HepG2 (cell line): Measurements from ENCODE around the gene EPX. TPM values are rescaled to one million over a fixed set of nuclear protein-coding genes. Genes with fewer than 3 reads are reported as not detected.

Experiments
- EHMT2 ChIP-seq: fragments of 200-600 bp; sonication (generic); IDR thresholded peaks from 2 replicates; pipeline ENCODE4 v1.7.0; 2017; ENCODE audit warnings: antibody characterized with exemption, low read depth, low read length, borderline replicate concordance
- EP300 ChIP-seq, 3 experiments: sonication (generic) in 1 of 3; formaldehyde crosslinking in 1 of 3; IDR thresholded peaks; 2 replicates each; pipeline versions ENCODE4 v1.5.1 to v1.6.1; 2011 to 2020; ENCODE audit warnings: low read depth in 2 of 3, low read length in 2 of 3, borderline replicate concordance in 1 of 3, improper control_type of control experiment in 1 of 3, mild to moderate bottlenecking in 1 of 3, missing genetic modification reagents in 1 of 3, moderate library complexity in 1 of 3
- GFI1 ChIP-seq: sonication (generic); formaldehyde crosslinking; IDR thresholded peaks from 2 replicates; pipeline ENCODE4 v1.5.0; 2020; ENCODE audit warnings: missing genetic modification reagents, mild to moderate bottlenecking, borderline replicate concordance
- HOXA5 ChIP-seq: sonication (generic); formaldehyde crosslinking; IDR thresholded peaks from 2 replicates; pipeline ENCODE4 v1.4.0; 2020; ENCODE audit warnings: missing genetic modification reagents
- MED8 ChIP-seq: sonication (generic); formaldehyde crosslinking; IDR thresholded peaks from 2 replicates; pipeline ENCODE4 v1.8.1; 2023; ENCODE audit warnings: mild to moderate bottlenecking, missing genetic modification reagents; ENCODE audit not compliant: insufficient replicate concordance
- MXD1 ChIP-seq: sonication (generic); formaldehyde crosslinking; IDR thresholded peaks from 2 replicates; pipeline ENCODE4 v1.4.0; 2020; ENCODE audit warnings: mild to moderate bottlenecking, missing genetic modification reagents
- PITX1 ChIP-seq: sonication (generic); formaldehyde crosslinking; IDR thresholded peaks from 2 replicates; pipeline ENCODE4 v1.5.1; 2020; ENCODE audit warnings: mild to moderate bottlenecking, missing genetic modification reagents
- RBAK ChIP-seq: sonication (generic); formaldehyde crosslinking; IDR thresholded peaks from 2 replicates; pipeline ENCODE4 v1.5.1; 2020; ENCODE audit warnings: mild to moderate bottlenecking, missing genetic modification reagents
- SKI ChIP-seq: fragments of 450-650 bp; IDR thresholded peaks from one replicate; pipeline ENCODE4 v1.6.1; 2018; ENCODE audit warnings: mild to moderate bottlenecking; ENCODE audit not compliant: partially characterized antibody
- ZEB1 ChIP-seq: IDR thresholded peaks from 2 replicates; pipeline ENCODE4 v1.6.1; 2012; ENCODE audit warnings: mild to moderate bottlenecking, low read depth, inconsistent platforms; ENCODE audit not compliant: insufficient replicate concordance
- ZNF264 ChIP-seq: sonication (generic); formaldehyde crosslinking; IDR thresholded peaks from 2 replicates; pipeline ENCODE4 v1.4.0; 2020; ENCODE audit warnings: missing genetic modification reagents
- ZNF30 ChIP-seq: sonication (generic); formaldehyde crosslinking; IDR thresholded peaks from 2 replicates; pipeline ENCODE4 v1.5.0; 2020; ENCODE audit warnings: mild to moderate bottlenecking, missing genetic modification reagents
- ZNF354B ChIP-seq: sonication (generic); formaldehyde crosslinking; IDR thresholded peaks from 2 replicates; pipeline ENCODE4 v1.8.0; 2022; ENCODE audit warnings: mild to moderate bottlenecking, missing genetic modification reagents
- ZNF44 ChIP-seq: sonication (generic); formaldehyde crosslinking; IDR thresholded peaks from 2 replicates; pipeline ENCODE4 v1.5.1; 2020; ENCODE audit warnings: mild to moderate bottlenecking, missing genetic modification reagents
- ZNF788 ChIP-seq: sonication (generic); formaldehyde crosslinking; IDR thresholded peaks from 2 replicates; pipeline ENCODE4 v1.5.0; 2020; ENCODE audit warnings: mild to moderate bottlenecking, missing genetic modification reagents, borderline replicate concordance
- ZNF878 ChIP-seq: sonication (generic); formaldehyde crosslinking; IDR thresholded peaks from 2 replicates; pipeline ENCODE4 v1.8.1; 2023; ENCODE audit warnings: mild to moderate bottlenecking, missing genetic modification reagents, moderate library complexity
- ZSCAN22 ChIP-seq: sonication (generic); formaldehyde crosslinking; IDR thresholded peaks from 2 replicates; pipeline ENCODE4 v1.4.0; 2020; ENCODE audit warnings: mild to moderate bottlenecking, missing genetic modification reagents
- ZZZ3 ChIP-seq: sonication (generic); formaldehyde crosslinking; IDR thresholded peaks from 2 replicates; pipeline ENCODE4 v1.4.0; 2020; ENCODE audit warnings: missing genetic modification reagents, mild to moderate bottlenecking, borderline replicate concordance
- polyA plus RNA-seq, 8 experiments: library from polyadenylated mRNA; depleted of rRNA in 3 of 8; stranded (reverse) in 7 of 8; unstranded in 1 of 8; fragments of >200 nt; fragmentation: Illumina TruSeq in 4 of 8; extraction: Trizol in 4 of 8; gene quantifications; 2 replicates each; pipeline versions ENCODE4 v1.2.1 to v1.2.3, GENCODE V29; 2011 to 2016; ENCODE audit warnings: low read depth in 4 of 8, missing spikeins in 1 of 8, mixed read lengths in 1 of 8; ENCODE audit not compliant: insufficient read depth in 1 of 8
- total RNA-seq, 5 experiments: library from RNA; depleted of rRNA; stranded (reverse); fragments of >200 nt; fragmentation: Illumina TruSeq; extraction: Trizol; gene quantifications; 2 replicates each; pipeline ENCODE4 v1.2.3, GENCODE V29; 2016; ENCODE audit warnings: low read depth in 1 of 5
- TF ChIP-seq, protein P1 (sequence below): sonication (generic); formaldehyde crosslinking; IDR thresholded peaks from 2 replicates; pipeline ENCODE4; 2020; ENCODE audit warnings: missing genetic modification reagents, mild to moderate bottlenecking, borderline replicate concordance
- TF ChIP-seq, protein P2 (sequence below): sonication (generic); formaldehyde crosslinking; IDR thresholded peaks from 2 replicates; pipeline ENCODE4 v1.4.0; 2020; ENCODE audit warnings: missing genetic modification reagents

The EPX gene
- total and polyA plus RNA-seq, 2 of the 13 experiments (the other 11 are each of a cell fraction or from before 2014, with no cell fraction given), result not detected

GRCh38 chr17:58249270-58250133 is 57.0 kb downstream of the EPX start (continued):
- TF ChIP-seq MED8 (CRISPR knock-in tag), result peak; percentile 66
- TF ChIP-seq ZNF264 (CRISPR knock-in tag), result 0 out of 2 replicates have a peak, but pooled peaks have one; percentile 41
- TF ChIP-seq EP300 (IDR thresholded peaks at IDR 0.05; ENCODE audit: low read depth in 2 of 2, low read length in 2 of 2), result no peak
- peak; percentile 32; the same call in 1 of the 2 replicates for TF ChIP-seq EP300 (CRISPR knock-in tag; IDR thresholded peaks at IDR 0.05; ENCODE audit: borderline replicate concordance)
- TF ChIP-seq RBAK, result 0 out of 2 replicates have a peak, but pooled peaks have one; percentile 55
- TF ChIP-seq ZSCAN22 (CRISPR knock-in tag), result no peak; the same call in 1 of the 2 replicates
- 0 out of 2 replicates have a peak, but pooled peaks have one; percentile 72 for TF ChIP-seq ZNF44 (CRISPR knock-in tag)
- TF ChIP-seq, protein P1, sequence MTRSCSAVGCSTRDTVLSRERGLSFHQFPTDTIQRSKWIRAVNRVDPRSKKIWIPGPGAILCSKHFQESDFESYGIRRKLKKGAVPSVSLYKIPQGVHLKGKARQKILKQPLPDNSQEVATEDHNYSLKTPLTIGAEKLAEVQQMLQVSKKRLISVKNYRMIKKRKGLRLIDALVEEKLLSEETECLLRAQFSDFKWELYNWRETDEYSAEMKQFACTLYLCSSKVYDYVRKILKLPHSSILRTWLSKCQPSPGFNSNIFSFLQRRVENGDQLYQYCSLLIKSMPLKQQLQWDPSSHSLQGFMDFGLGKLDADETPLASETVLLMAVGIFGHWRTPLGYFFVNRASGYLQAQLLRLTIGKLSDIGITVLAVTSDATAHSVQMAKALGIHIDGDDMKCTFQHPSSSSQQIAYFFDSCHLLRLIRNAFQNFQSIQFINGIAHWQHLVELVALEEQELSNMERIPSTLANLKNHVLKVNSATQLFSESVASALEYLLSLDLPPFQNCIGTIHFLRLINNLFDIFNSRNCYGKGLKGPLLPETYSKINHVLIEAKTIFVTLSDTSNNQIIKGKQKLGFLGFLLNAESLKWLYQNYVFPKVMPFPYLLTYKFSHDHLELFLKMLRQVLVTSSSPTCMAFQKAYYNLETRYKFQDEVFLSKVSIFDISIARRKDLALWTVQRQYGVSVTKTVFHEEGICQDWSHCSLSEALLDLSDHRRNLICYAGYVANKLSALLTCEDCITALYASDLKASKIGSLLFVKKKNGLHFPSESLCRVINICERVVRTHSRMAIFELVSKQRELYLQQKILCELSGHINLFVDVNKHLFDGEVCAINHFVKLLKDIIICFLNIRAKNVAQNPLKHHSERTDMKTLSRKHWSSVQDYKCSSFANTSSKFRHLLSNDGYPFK (CRISPR knock-in tag), result no peak; the same call in 1 of the 2 replicates
- no peak for TF ChIP-seq ZEB1
- peak; percentile 83 for TF ChIP-seq ZNF878 (CRISPR knock-in tag)
- TF ChIP-seq ZNF354B, result peak; percentile 72; the same call in 1 of the 2 replicates
- no peak for TF ChIP-seq EHMT2
- TF ChIP-seq ZZZ3, result no peak
- peak; percentile 56 for TF ChIP-seq PITX1 (CRISPR knock-in tag)
- no peak for TF ChIP-seq SKI
- no peak for TF ChIP-seq ZNF30 (CRISPR knock-in tag)
- TF ChIP-seq ZNF788 (CRISPR knock-in tag), result peak; percentile 84
- TF ChIP-seq GFI1 (CRISPR knock-in tag), result peak; percentile 68; the same call in 1 of the 2 replicates
- TF ChIP-seq, protein P2, sequence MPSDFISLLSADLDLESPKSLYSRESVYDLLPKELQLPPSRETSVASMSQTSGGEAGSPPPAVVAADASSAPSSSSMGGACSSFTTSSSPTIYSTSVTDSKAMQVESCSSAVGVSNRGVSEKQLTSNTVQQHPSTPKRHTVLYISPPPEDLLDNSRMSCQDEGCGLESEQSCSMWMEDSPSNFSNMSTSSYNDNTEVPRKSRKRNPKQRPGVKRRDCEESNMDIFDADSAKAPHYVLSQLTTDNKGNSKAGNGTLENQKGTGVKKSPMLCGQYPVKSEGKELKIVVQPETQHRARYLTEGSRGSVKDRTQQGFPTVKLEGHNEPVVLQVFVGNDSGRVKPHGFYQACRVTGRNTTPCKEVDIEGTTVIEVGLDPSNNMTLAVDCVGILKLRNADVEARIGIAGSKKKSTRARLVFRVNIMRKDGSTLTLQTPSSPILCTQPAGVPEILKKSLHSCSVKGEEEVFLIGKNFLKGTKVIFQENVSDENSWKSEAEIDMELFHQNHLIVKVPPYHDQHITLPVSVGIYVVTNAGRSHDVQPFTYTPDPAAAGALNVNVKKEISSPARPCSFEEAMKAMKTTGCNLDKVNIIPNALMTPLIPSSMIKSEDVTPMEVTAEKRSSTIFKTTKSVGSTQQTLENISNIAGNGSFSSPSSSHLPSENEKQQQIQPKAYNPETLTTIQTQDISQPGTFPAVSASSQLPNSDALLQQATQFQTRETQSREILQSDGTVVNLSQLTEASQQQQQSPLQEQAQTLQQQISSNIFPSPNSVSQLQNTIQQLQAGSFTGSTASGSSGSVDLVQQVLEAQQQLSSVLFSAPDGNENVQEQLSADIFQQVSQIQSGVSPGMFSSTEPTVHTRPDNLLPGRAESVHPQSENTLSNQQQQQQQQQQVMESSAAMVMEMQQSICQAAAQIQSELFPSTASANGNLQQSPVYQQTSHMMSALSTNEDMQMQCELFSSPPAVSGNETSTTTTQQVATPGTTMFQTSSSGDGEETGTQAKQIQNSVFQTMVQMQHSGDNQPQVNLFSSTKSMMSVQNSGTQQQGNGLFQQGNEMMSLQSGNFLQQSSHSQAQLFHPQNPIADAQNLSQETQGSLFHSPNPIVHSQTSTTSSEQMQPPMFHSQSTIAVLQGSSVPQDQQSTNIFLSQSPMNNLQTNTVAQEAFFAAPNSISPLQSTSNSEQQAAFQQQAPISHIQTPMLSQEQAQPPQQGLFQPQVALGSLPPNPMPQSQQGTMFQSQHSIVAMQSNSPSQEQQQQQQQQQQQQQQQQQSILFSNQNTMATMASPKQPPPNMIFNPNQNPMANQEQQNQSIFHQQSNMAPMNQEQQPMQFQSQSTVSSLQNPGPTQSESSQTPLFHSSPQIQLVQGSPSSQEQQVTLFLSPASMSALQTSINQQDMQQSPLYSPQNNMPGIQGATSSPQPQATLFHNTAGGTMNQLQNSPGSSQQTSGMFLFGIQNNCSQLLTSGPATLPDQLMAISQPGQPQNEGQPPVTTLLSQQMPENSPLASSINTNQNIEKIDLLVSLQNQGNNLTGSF (CRISPR knock-in tag), result peak; percentile 95
- TF ChIP-seq MXD1, result peak; percentile 61
- TF ChIP-seq HOXA5, result 0 out of 2 replicates have a peak, but pooled peaks have one; percentile 72
